GM23248 (cell line): ENCODE data around the gene PET117.

Experiments
- EZH2 ChIP-seq: fragments of 200-600 bp; sonication (generic); IDR thresholded peaks from 2 replicates; pipeline ENCODE4 v1.6.1; 2018; ENCODE audit warnings: antibody characterized with exemption, mild to moderate bottlenecking; ENCODE audit not compliant: insufficient read depth, poor library complexity, severe bottlenecking
- EZH2phosphoT487 ChIP-seq: fragments of 200-600 bp; sonication (generic); IDR thresholded peaks from 2 replicates; pipeline ENCODE4 v1.6.1; 2018; ENCODE audit warnings: antibody characterized with exemption, moderate library complexity, mild to moderate bottlenecking, low read depth; ENCODE audit not compliant: insufficient read depth

DNA sequence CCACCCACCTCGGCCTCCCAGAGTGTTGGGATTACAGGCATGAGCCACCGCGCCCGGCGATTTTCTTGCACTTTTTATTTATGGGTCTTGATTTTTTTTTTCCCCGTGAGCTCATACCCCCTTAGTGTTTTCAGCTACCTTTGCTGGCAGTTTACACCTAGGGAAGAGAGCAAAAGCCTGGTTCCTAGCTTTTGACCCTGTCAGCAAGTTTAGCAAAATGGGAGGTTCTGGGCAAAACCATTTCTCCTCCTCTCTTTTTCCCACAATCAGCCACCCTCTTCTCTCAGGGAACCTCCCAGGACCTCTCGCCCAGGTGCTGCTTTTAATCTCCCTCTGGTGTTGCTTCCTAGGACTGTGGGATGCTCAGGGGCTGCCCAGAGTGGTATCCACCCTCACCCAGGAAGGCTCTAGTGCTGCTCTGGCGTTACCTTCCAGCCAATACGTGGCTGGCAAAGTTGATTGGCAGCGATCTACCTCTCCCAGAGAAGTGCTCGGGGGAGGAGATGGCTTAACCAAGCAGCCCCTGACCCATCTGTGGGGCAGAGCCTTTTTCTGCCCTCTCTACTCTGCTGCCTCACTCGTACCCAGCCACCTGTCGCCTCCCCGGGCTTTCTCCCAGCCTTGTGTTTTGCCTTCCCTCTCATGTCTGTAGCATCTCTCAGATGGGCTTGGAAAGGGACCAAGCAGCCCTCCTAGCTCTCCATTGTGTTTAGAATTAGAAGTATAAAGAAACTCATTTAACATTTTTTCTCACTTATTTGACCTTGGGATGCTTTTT is 37.4 kb downstream of the PET117 start:
- no peak for TF ChIP-seq EZH2phosphoT487
- TF ChIP-seq EZH2, result no peak
